SK-N-SH (cell line): Measurements from ENCODE around the gene CDR2. TPM values are rescaled to one million over a fixed set of nuclear protein-coding genes. Genes with fewer than 3 reads are reported as not detected.

ENCODE experiments used
- CTCF ChIA-PET: fragments of 300-600, 350-600 bp; formaldehyde crosslinking; extraction: SDS; loops from one replicate; lab custom pipeline; 2021; lab: Yijun Ruan, JAX
- POLR2A ChIA-PET: fragments of 350-600 bp; sonication (Branson Sonifier 250); formaldehyde crosslinking; extraction: SDS; loops from one replicate; lab custom pipeline; 2020; ENCODE audit warnings: antibody characterized with exemption, inconsistent platforms; lab: Yijun Ruan, JAX
- DNase-seq: peaks from one replicate; pipeline ENCODE4 v3.0.0; 2012
- H2AFZ ChIP-seq: fragments of 200-600 bp; sonication (generic); 2 replicates; pipeline ENCODE4 v1.8.1; 2016; ENCODE audit warnings: antibody characterized with exemption, mild to moderate bottlenecking, low read depth
- H3F3A ChIP-seq: fragments of 200-600 bp; sonication (generic); replicated peaks from 2 replicates; pipeline ENCODE3; 2016; ENCODE audit warnings: antibody characterized with exemption, mild to moderate bottlenecking; ENCODE audit not compliant: insufficient read depth
- H3K27ac ChIP-seq, 2 experiments: fragments of 200-500 bp in 1 of 2; fragments of 200-600 bp in 1 of 2; sonication (Bioruptor generic) in 1 of 2; sonication (generic), shearing (Covaris generic) in 1 of 2; 2 replicates each; pipeline versions ENCODE4 v1.5.1 to v1.6.1; 2014 to 2016; ENCODE audit warnings: low read depth in 2 of 2, inconsistent platforms in 1 of 2, low read length in 1 of 2, mild to moderate bottlenecking in 1 of 2, mixed read lengths in 1 of 2
- H3K27me3 ChIP-seq: fragments of 200-600 bp; sonication (generic), shearing (Covaris generic); 2 replicates; pipeline ENCODE4 v1.6.1; 2016; ENCODE audit warnings: mixed run types; ENCODE audit not compliant: insufficient read depth
- H3K36me3 ChIP-seq, 2 experiments: fragments of 200-500 bp in 1 of 2; fragments of 200-600 bp in 1 of 2; sonication (Bioruptor generic) in 1 of 2; sonication (generic) in 1 of 2; replicated peaks in 1 of 2; 2 replicates each; pipeline versions ENCODE3 to v1.5.1; 2014 to 2016; ENCODE audit warnings: low read length in 1 of 2, mild to moderate bottlenecking in 1 of 2; ENCODE audit not compliant: insufficient read depth in 2 of 2, control insufficient read depth in 1 of 2
- H3K4me1 ChIP-seq, 2 experiments: fragments of 200-500 bp in 1 of 2; fragments of 200-600 bp in 1 of 2; sonication (Bioruptor generic) in 1 of 2; sonication (generic), shearing (Covaris generic) in 1 of 2; 2 replicates each; pipeline versions ENCODE4 v1.5.1 to v1.6.1; 2014 to 2016; ENCODE audit warnings: low read depth in 1 of 2, low read length in 1 of 2, mixed run types in 1 of 2; ENCODE audit not compliant: insufficient read depth in 2 of 2, control insufficient read depth in 1 of 2
- H3K4me2 ChIP-seq: fragments of 200-600 bp; sonication (generic), shearing (Covaris generic); 2 replicates; pipeline ENCODE4 v1.6.1; 2017; ENCODE audit warnings: mixed run types
- H3K4me3 ChIP-seq, 2 experiments: fragments of 200-500 bp in 1 of 2; fragments of 200-600 bp in 1 of 2; sonication (Bioruptor generic) in 1 of 2; sonication (generic), shearing (Covaris generic) in 1 of 2; 2 replicates each; pipeline versions ENCODE4 v1.5.1 to v1.8.1; 2014 to 2016; ENCODE audit warnings: low read depth in 2 of 2, inconsistent platforms in 1 of 2, low read length in 1 of 2, mild to moderate bottlenecking in 1 of 2, mixed read lengths in 1 of 2, moderate library complexity in 1 of 2
- H3K79me2 ChIP-seq: fragments of 200-600 bp; sonication (generic); 2 replicates; pipeline ENCODE4 v1.8.1; 2017; ENCODE audit warnings: mild to moderate bottlenecking; ENCODE audit not compliant: insufficient read depth
- H3K9ac ChIP-seq: fragments of 200-600 bp; sonication (generic); 2 replicates; pipeline ENCODE4 v1.6.1; 2017; ENCODE audit warnings: mixed run types
- H3K9me2 ChIP-seq: fragments of 200-600 bp; sonication (generic); 2 replicates; pipeline ENCODE4 v1.6.1; 2017; ENCODE audit warnings: mixed run types
- H3K9me3 ChIP-seq: fragments of 200-600 bp; sonication (generic); 2 replicates; pipeline ENCODE4 v1.6.1; 2017; ENCODE audit warnings: mixed run types, mild to moderate bottlenecking, moderate library complexity
- H4K20me1 ChIP-seq: fragments of 200-600 bp; sonication (generic); 2 replicates; pipeline ENCODE4 v1.6.1; 2017; ENCODE audit warnings: mild to moderate bottlenecking, mixed run types; ENCODE audit not compliant: insufficient read depth
- CHD2 ChIP-seq: fragments of 150-350 bp; IDR thresholded peaks from 2 replicates; pipeline ENCODE4 v1.6.1; 2018; ENCODE audit warnings: low read length; ENCODE audit not compliant: partially characterized antibody
- ELF1 ChIP-seq: IDR thresholded peaks from 2 replicates; pipeline ENCODE4 v1.4.0; 2012
- FOSL2 ChIP-seq: IDR thresholded peaks from 2 replicates; pipeline ENCODE4 v1.4.0; 2012; ENCODE audit warnings: low read depth, mild to moderate bottlenecking, moderate library complexity, borderline replicate concordance
- FOXJ3 ChIP-seq: sonication (generic); formaldehyde crosslinking; IDR thresholded peaks from 2 replicates; pipeline ENCODE4 v1.5.1; 2020; ENCODE audit warnings: mild to moderate bottlenecking, missing genetic modification reagents
- FOXM1 ChIP-seq: IDR thresholded peaks from 2 replicates; pipeline ENCODE4 v1.4.0; 2012; ENCODE audit warnings: low read depth, mild to moderate bottlenecking
- JUND ChIP-seq: IDR thresholded peaks from 2 replicates; pipeline ENCODE4 v1.4.0; 2012
- MEF2A ChIP-seq: IDR thresholded peaks from 2 replicates; pipeline ENCODE4 v1.4.0; 2012; ENCODE audit warnings: low read depth, borderline replicate concordance
- POLR2AphosphoS5 ChIP-seq: IDR thresholded peaks from 2 replicates; pipeline ENCODE4 v1.6.1; 2012; ENCODE audit warnings: low read depth, low read length
- RFX5 ChIP-seq: IDR thresholded peaks from 2 replicates; pipeline ENCODE4 v1.6.1; 2012; ENCODE audit warnings: mild to moderate bottlenecking, improper control_type of control experiment, low read length
- RXRA ChIP-seq: IDR thresholded peaks from 2 replicates; pipeline ENCODE4 v1.4.0; 2012; ENCODE audit warnings: low read depth, mild to moderate bottlenecking, borderline replicate concordance
- SIN3A ChIP-seq: IDR thresholded peaks from 2 replicates; pipeline ENCODE4 v1.6.1; 2012; ENCODE audit warnings: low read depth, mild to moderate bottlenecking, low read length, moderate library complexity, borderline replicate concordance
- SMC3 ChIP-seq: IDR thresholded peaks from 2 replicates; pipeline ENCODE4 v1.6.1; 2012; ENCODE audit warnings: low read depth, low read length, improper control_type of control experiment
- TCF12 ChIP-seq: IDR thresholded peaks from 2 replicates; pipeline ENCODE4 v1.4.0; 2012
- TEAD4 ChIP-seq: IDR thresholded peaks from 2 replicates; pipeline ENCODE4 v1.4.0; 2012; ENCODE audit warnings: mild to moderate bottlenecking, borderline replicate concordance; ENCODE audit not compliant: insufficient read depth
- WGBS: methylation state at CpG from one replicate; pipeline ENCODE4 v1.1.6; 2017; ENCODE audit warnings: low lambda C conversion rate; 5-methylcytosine and 5-hydroxymethylcytosine counted together
- polyA plus RNA-seq, 3 experiments: library from polyadenylated mRNA; depleted of rRNA; stranded (reverse); fragments of >200 nt; gene quantifications; 2 replicates each; pipeline ENCODE4 v1.2.3, GENCODE V29; 2012
- TF ChIP-seq, protein P1 (sequence below): IDR thresholded peaks from 2 replicates; pipeline ENCODE4 v1.6.1; 2012; ENCODE audit warnings: mild to moderate bottlenecking, low read depth, low read length, moderate library complexity
- TF ChIP-seq, protein P2 (sequence below): IDR thresholded peaks from 2 replicates; pipeline ENCODE4; 2012
- TF ChIP-seq, protein P3 (sequence below): IDR thresholded peaks from 2 replicates; pipeline ENCODE4 v1.4.0; 2012; ENCODE audit warnings: low read depth, borderline replicate concordance

The CDR2 gene
- polyA plus RNA-seq, 1 of the 3 experiments (the other 2 are of a cell fraction) = 30.3 TPM

DNA sequence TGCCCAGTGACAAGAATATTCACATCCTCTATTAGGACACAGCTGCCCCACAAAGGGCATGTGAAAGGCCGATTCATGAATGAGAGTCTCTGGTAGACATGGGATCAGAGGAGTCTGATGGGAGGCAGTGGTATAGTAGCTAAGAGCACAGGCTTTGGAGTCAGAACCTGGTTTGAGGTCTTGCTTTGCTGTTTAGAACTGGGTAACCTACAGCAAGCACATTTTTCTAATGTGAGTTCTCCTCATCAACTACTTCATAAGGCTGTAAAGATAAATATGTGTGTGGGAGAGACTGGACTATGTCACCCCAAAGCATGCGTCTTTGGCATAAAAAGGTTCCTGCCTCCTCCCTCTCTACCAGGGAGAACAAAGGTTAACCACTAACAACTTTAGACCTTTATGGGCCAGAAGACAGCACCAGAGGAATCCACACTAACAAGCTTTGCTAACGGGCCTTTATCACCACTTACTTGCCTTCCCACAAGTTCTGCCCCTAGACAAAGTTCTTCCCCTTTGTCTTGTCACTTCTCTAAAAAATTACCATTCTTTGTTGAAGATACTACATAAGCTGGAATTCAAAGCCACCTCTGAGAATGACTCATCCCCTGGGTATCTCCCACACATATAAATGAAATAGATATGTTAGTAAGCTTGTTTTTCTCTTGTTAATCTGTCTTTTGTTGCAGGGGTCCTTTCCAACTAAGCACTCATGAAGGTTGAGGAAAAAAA is 21.1 kb downstream of the CDR2 start:
- Histone ChIP-seq H4K20me1 (no peaks in the 10 kb centered on the region), H3K27ac (peak overlapping the region; percentile 64 to 96; a peak in 3 of 4 replicates), H3K9me3 (no peaks in the 10 kb centered on the region), H3F3A (peaks cover 49% of the 10 kb centered on the region), H3K4me3 (no peak overlapping the region), H3K9ac (peak overlapping the region; percentile 57), H3K4me2 (peak overlapping the region; percentile 52), H3K4me1 (peaks cover 3 to 20% of the 10 kb centered on the region in 2 experiments; a peak in 3 of 4 replicates), H3K36me3 (peaks cover 14 to 50% of the 10 kb centered on the region in 2 experiments), H3K79me2 (peaks cover 83% of the 10 kb centered on the region), H3K27me3 (no peaks in the 10 kb centered on the region), H3K9me2 (no peaks in the 10 kb centered on the region), H2AFZ (no peak overlapping the region; the same call in 1 of the 2 replicates)
- TF ChIP-seq JUND = peak; percentile 94
- TF ChIP-seq POLR2AphosphoS5 = 0 out of 2 replicates have a peak, but pooled peaks have one; percentile 28
- TF ChIP-seq, protein P1, sequence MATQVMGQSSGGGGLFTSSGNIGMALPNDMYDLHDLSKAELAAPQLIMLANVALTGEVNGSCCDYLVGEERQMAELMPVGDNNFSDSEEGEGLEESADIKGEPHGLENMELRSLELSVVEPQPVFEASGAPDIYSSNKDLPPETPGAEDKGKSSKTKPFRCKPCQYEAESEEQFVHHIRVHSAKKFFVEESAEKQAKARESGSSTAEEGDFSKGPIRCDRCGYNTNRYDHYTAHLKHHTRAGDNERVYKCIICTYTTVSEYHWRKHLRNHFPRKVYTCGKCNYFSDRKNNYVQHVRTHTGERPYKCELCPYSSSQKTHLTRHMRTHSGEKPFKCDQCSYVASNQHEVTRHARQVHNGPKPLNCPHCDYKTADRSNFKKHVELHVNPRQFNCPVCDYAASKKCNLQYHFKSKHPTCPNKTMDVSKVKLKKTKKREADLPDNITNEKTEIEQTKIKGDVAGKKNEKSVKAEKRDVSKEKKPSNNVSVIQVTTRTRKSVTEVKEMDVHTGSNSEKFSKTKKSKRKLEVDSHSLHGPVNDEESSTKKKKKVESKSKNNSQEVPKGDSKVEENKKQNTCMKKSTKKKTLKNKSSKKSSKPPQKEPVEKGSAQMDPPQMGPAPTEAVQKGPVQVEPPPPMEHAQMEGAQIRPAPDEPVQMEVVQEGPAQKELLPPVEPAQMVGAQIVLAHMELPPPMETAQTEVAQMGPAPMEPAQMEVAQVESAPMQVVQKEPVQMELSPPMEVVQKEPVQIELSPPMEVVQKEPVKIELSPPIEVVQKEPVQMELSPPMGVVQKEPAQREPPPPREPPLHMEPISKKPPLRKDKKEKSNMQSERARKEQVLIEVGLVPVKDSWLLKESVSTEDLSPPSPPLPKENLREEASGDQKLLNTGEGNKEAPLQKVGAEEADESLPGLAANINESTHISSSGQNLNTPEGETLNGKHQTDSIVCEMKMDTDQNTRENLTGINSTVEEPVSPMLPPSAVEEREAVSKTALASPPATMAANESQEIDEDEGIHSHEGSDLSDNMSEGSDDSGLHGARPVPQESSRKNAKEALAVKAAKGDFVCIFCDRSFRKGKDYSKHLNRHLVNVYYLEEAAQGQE = no peak
- TF ChIP-seq SIN3A = no peak
- peak; percentile 69; the same call in 1 of the 2 replicates for TF ChIP-seq TEAD4
- TF ChIP-seq TCF12 = peak; percentile 61; the same call in 1 of the 2 replicates
- 0 out of 2 replicates have a peak, but pooled peaks have one; percentile 25 for TF ChIP-seq MEF2A
- no peak for TF ChIP-seq RXRA
- TF ChIP-seq FOSL2 = peak; percentile 85; the same call in 1 of the 2 replicates
- TF ChIP-seq, protein P2, sequence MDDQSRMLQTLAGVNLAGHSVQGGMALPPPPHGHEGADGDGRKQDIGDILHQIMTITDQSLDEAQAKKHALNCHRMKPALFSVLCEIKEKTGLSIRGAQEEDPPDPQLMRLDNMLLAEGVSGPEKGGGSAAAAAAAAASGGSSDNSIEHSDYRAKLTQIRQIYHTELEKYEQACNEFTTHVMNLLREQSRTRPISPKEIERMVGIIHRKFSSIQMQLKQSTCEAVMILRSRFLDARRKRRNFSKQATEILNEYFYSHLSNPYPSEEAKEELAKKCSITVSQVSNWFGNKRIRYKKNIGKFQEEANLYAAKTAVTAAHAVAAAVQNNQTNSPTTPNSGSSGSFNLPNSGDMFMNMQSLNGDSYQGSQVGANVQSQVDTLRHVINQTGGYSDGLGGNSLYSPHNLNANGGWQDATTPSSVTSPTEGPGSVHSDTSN = peak; percentile 81
- ChIA-PET POLR2A (no interaction called here), CTCF (interaction anchor here (2.5 kb wide), 1 partner anchor 32 kb away, joined by 8 read pairs; no protein-coding TSS in a partner anchor)
- WGBS = 30% methylated on average over 3 of the region's 3 CpGs
- DNase-seq = no peak

DNA sequence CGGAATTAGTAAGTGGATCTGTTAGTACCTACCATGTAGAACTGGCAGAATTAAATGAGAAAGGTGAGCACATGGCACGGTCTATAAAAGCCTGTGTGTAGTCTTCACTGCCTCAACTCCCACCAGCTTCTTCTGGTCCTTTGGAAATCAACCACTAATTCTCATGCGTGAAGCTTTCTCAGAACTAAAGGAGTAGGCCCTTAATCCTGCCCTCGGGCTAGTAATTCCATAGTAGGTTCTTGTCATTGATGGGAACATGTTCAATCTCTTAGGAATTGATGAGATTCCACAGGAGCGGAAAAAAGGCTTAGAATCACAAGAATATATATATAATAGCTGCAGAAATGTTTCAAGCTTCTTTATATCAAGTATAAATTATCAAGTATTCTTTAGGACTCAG is 21.7 kb downstream of the CDR2 start:
- Histone ChIP-seq H3K79me2 (peaks cover 81% of the 10 kb centered on the region), H3K9ac (peak overlapping the region; percentile 57), H3K27ac (peak overlapping the region; percentile 64 to 96; a peak in 3 of 4 replicates), H4K20me1 (no peaks in the 10 kb centered on the region), H3K36me3 (peaks cover 16 to 56% of the 10 kb centered on the region in 2 experiments), H2AFZ (no peak overlapping the region), H3K9me2 (no peaks in the 10 kb centered on the region), H3F3A (peaks cover 44% of the 10 kb centered on the region), H3K4me2 (peak overlapping the region; percentile 52; the same call in 1 of the 2 replicates), H3K27me3 (no peaks in the 10 kb centered on the region), H3K9me3 (no peaks in the 10 kb centered on the region), H3K4me3 (no peak overlapping the region), H3K4me1 (peaks cover 3 to 20% of the 10 kb centered on the region in 2 experiments; a peak in 3 of 4 replicates)
- no peak for DNase-seq
- CTCF ChIA-PET = interaction anchor here (2.5 kb wide), 1 partner anchor 31 kb away, joined by 8 read pairs; no protein-coding TSS in a partner anchor
- WGBS = 92% methylated on average over 5 of the region's 5 CpGs
- POLR2A ChIA-PET = no interaction called here
- TF ChIP-seq FOXJ3 (no peak), FOXM1 (no peak), SMC3 (no peak), ELF1 (no peak), TEAD4 (no peak), CHD2 (no peak), JUND (no peak), FOSL2 (no peak), TCF12 (no peak), RFX5 (no peak)
- TF ChIP-seq, protein P3, sequence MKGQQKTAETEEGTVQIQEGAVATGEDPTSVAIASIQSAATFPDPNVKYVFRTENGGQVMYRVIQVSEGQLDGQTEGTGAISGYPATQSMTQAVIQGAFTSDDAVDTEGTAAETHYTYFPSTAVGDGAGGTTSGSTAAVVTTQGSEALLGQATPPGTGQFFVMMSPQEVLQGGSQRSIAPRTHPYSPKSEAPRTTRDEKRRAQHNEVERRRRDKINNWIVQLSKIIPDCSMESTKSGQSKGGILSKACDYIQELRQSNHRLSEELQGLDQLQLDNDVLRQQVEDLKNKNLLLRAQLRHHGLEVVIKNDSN = no peak
- TF ChIP-seq, protein P1 = no peak
